K562 (cell line): ENCODE results near the gene PPT1. TPM values are rescaled to one million over a fixed set of nuclear protein-coding genes. Genes with fewer than 3 reads are reported as not detected.

Source experiments
- ATAC-seq: fragments of 200-7000 bp; cut with Tn5 transposase; 3 replicates; pipeline ENCODE4 v1.9.1; 2020; ENCODE audit warnings: moderate library complexity
- BruUV-seq: library from RNA; stranded (reverse); fragments of 400-500 nt; replicated peaks from 2 replicates; lab custom pipeline; 2021; lab: Mats Ljungman, UMichigan
- CTCF ChIA-PET: fragments of 300-600 bp; formaldehyde crosslinking; extraction: SDS; loops from one replicate; lab custom pipeline; 2021; ENCODE audit warnings: low intra/inter-chr PET ratio; lab: Yijun Ruan, JAX
- POLR2A ChIA-PET: fragments of 300-600, 350-650 bp; sonication (Branson Sonifier 250); formaldehyde crosslinking; extraction: SDS; loops from one replicate; lab custom pipeline; 2021; ENCODE audit warnings: antibody characterized with exemption, inconsistent platforms; lab: Yijun Ruan, JAX
- DNase-seq, 4 experiments: peaks; one replicate each; pipeline versions ENCODE4 v3.0.0 to v3.0.0-alpha.2; 2011 to 2018; ENCODE audit warnings: low spot score in 3 of 4, mixed read lengths in 3 of 4; ENCODE audit errors: extremely low read depth in 1 of 4
- FAIRE-seq: peaks from 2 replicates; lab custom pipeline; 2011; peaks lifted over from hg19 to GRCh38; lab: Jason Lieb, UNC
- H2AFZ ChIP-seq: 2 replicates; pipeline ENCODE4 v1.6.0; 2011; ENCODE audit warnings: low read depth, low read length, control low read depth, inconsistent platforms
- H3K27ac ChIP-seq: fragments of 200-600 bp; 3 replicates; pipeline ENCODE4 v1.8.0; 2011; ENCODE audit warnings: low read depth, mild to moderate bottlenecking, control low read depth, inconsistent platforms, low read length, moderate library complexity, mixed read lengths; ENCODE audit errors: extremely low read depth
- H3K27me3 ChIP-seq, 2 experiments: fragments of 300-600 bp in 1 of 2; 2 replicates in 1 of 2; 3 replicates in 1 of 2; pipeline versions ENCODE4 v1.6.0 to v1.8.0; 2011; ENCODE audit warnings: inconsistent platforms in 2 of 2, low read length in 2 of 2, mild to moderate bottlenecking in 1 of 2, mixed read lengths in 1 of 2, moderate library complexity in 1 of 2; ENCODE audit not compliant: control insufficient read depth in 2 of 2, insufficient read depth in 2 of 2
- H3K36me3 ChIP-seq: fragments of 300-600 bp; 3 replicates; pipeline ENCODE4 v1.8.0; 2011; ENCODE audit warnings: mild to moderate bottlenecking, low read length, inconsistent platforms; ENCODE audit not compliant: control insufficient read depth, insufficient read depth
- H3K4me1 ChIP-seq, 2 experiments: fragments of 200-600 bp in 1 of 2; replicated peaks in 1 of 2; 2 replicates in 1 of 2; 3 replicates in 1 of 2; pipeline versions ENCODE4 v1.5.1 to v1.8.0; 2011; ENCODE audit warnings: inconsistent platforms in 2 of 2, low read length in 2 of 2, mild to moderate bottlenecking in 1 of 2, mixed read lengths in 1 of 2, moderate library complexity in 1 of 2; ENCODE audit not compliant: control insufficient read depth in 2 of 2, insufficient read depth in 2 of 2
- H3K4me2 ChIP-seq: 2 replicates; pipeline ENCODE4 v1.6.1; 2011; ENCODE audit warnings: low read length, control low read depth, inconsistent platforms, mixed read lengths; ENCODE audit not compliant: insufficient read depth
- H3K4me3 ChIP-seq: fragments of 200-600 bp; sonication (generic), shearing (Covaris generic); 2 replicates; pipeline ENCODE4 v1.5.1; 2016; ENCODE audit warnings: control low read depth, inconsistent platforms
- H3K79me2 ChIP-seq: fragments of 200-600 bp; 3 replicates; pipeline ENCODE4 v1.8.0; 2011; ENCODE audit warnings: low read length, inconsistent platforms; ENCODE audit not compliant: control insufficient read depth, insufficient read depth
- H3K9ac ChIP-seq, 2 experiments: 2 replicates each; pipeline versions ENCODE4 v1.6.0 to v1.6.1; 2011; ENCODE audit warnings: low read depth in 2 of 2, low read length in 2 of 2, control low read depth in 1 of 2, inconsistent platforms in 1 of 2, mild to moderate bottlenecking in 1 of 2, mixed read lengths in 1 of 2; ENCODE audit not compliant: insufficient read depth in 1 of 2
- H3K9me1 ChIP-seq: one replicate; pipeline ENCODE4 v1.6.0; 2011; ENCODE audit warnings: inconsistent platforms, mild to moderate bottlenecking, low read length, moderate library complexity; ENCODE audit not compliant: control insufficient read depth, insufficient read depth
- H3K9me3 ChIP-seq: replicated peaks from 2 replicates; pipeline ENCODE4 v1.5.1; 2011; ENCODE audit warnings: low read depth, low read length, inconsistent platforms; ENCODE audit not compliant: control insufficient read depth, insufficient read depth
- H4K20me1 ChIP-seq: replicated peaks from 2 replicates; pipeline ENCODE4 v1.6.1; 2011; ENCODE audit warnings: low read length, inconsistent platforms, mixed read lengths; ENCODE audit not compliant: control insufficient read depth, insufficient read depth
- E2F6 ChIP-seq, 2 experiments: IDR thresholded peaks; 2 replicates each; pipeline ENCODE4 v1.6.1; 2011; ENCODE audit warnings: borderline replicate concordance in 1 of 2, control low read depth in 1 of 2, low read depth in 1 of 2, low read length in 1 of 2, mild to moderate bottlenecking in 1 of 2, mixed read lengths in 1 of 2, moderate library complexity in 1 of 2; ENCODE audit not compliant: insufficient read depth in 1 of 2, insufficient read length in 1 of 2, poor library complexity in 1 of 2, severe bottlenecking in 1 of 2; ENCODE audit errors: extremely low read depth in 1 of 2
- JUND ChIP-seq, 2 experiments: IDR thresholded peaks; 2 replicates in 1 of 2; 3 replicates in 1 of 2; pipeline ENCODE4 v1.6.1; 2011; ENCODE audit warnings: borderline replicate concordance in 2 of 2, low read depth in 2 of 2, low read length in 2 of 2, improper control_type of control experiment in 1 of 2, missing biosample characterization in 1 of 2, missing genetic modification characterization in 1 of 2, missing genetic modification reagents in 1 of 2
- LARP7 ChIP-seq: fragments of 450-650 bp; IDR thresholded peaks from 2 replicates; pipeline ENCODE4 v1.6.1; 2016
- MIER1 ChIP-seq: fragments of 450-650 bp; IDR thresholded peaks from 2 replicates; pipeline ENCODE4 v1.6.1; 2016; ENCODE audit warnings: antibody characterized with exemption, mild to moderate bottlenecking, low read depth
- ZBTB26 ChIP-seq: fragments of 450-650 bp; formaldehyde crosslinking; IDR thresholded peaks from 2 replicates; pipeline ENCODE4 v1.4.0; 2022; ENCODE audit warnings: missing genetic modification characterization
- ZFX ChIP-seq: sonication (generic); formaldehyde crosslinking; IDR thresholded peaks from 2 replicates; pipeline ENCODE4 v1.8.0; 2022; ENCODE audit warnings: mild to moderate bottlenecking, missing genetic modification reagents, moderate library complexity
- WGBS: fragments of 100-300 bp; shearing (Covaris generic); methylation state at CpG from one replicate; pipeline ENCODE4 v1.1.6; 2016; ENCODE audit warnings: low coverage, mixed read lengths; ENCODE audit not compliant: insufficient coverage; ENCODE audit errors: missing lambda C conversion rate; 5-methylcytosine and 5-hydroxymethylcytosine counted together
- in situ Hi-C: fragments of 300-500 bp; cut with MboI; formaldehyde crosslinking; loops from 4 replicates; pipeline ENCODE4 v1.15.0; 2018; ENCODE audit warnings: inconsistent platforms, mixed read lengths
- intact Hi-C: fragments of 100-400 bp; cut with micrococcal nuclease; formaldehyde crosslinking; loops from 2 replicates; pipeline ENCODE4 v1.14.2; 2022
- polyA plus RNA-seq, 8 experiments: library from polyadenylated mRNA; depleted of rRNA in 4 of 8; stranded (reverse) in 5 of 8; unstranded in 3 of 8; fragments of >200 nt; fragmentation: Nextera tagmentation in 2 of 8; fragmentation: Illumina TruSeq in 1 of 8; extraction: Ambion mirVana in 2 of 8; extraction: Trizol in 1 of 8; gene quantifications; 2 replicates each; pipeline versions ENCODE4 v1.2.1 to v1.2.3, GENCODE V29; 2011 to 2014; ENCODE audit warnings: inconsistent platforms in 1 of 8, missing spikeins in 1 of 8
- total RNA-seq, 7 experiments: library from RNA; depleted of rRNA in 6 of 7; stranded (reverse); fragments of >200 nt in 6 of 7; fragmentation: Illumina TruSeq in 2 of 7; extraction: Trizol in 2 of 7; gene quantifications; 2 replicates each; pipeline versions ENCODE4 v1.2.1 to v1.2.3, GENCODE V29; 2011 to 2021; ENCODE audit warnings: low replicate concordance in 1 of 7
- TF ChIP-seq, protein P1 (sequence below): fragments of 450-650 bp; IDR thresholded peaks from 2 replicates; pipeline ENCODE4 v1.6.1; 2016; ENCODE audit warnings: borderline replicate concordance

The PPT1 gene
- total and polyA plus RNA-seq, 9 of the 15 experiments (the other 6 are each of a cell fraction or from before 2014, with no cell fraction given) = 72.2 to 285 (median 143) TPM

GRCh38 chr1:40095806-40096205 lies 1.2 kb downstream of the PPT1 start:
- Histone ChIP-seq H3K27ac (no peak overlapping the region), H3K79me2 (peaks cover 44% of the 10 kb centered on the region), H3K4me1 (peaks cover 16 to 17% of the 10 kb centered on the region in 2 experiments; a peak in 4 of 5 replicates), H3K9me1 (peaks cover 2% of the 10 kb centered on the region), H3K9ac (no peak overlapping the region), H3K4me2 (peak overlapping the region; percentile 98; the same call in 1 of the 2 replicates), H3K27me3 (no peaks in the 10 kb centered on the region), H2AFZ (no peak overlapping the region), H3K36me3 (peaks cover 27% of the 10 kb centered on the region), H3K9me3 (no peaks in the 10 kb centered on the region), H4K20me1 (no peaks in the 10 kb centered on the region), H3K4me3 (no peak overlapping the region)
- POLR2A ChIA-PET = interaction anchor here (0.7 kb wide), 1 partner anchor 9 kb away, joined by 3 read pairs; no protein-coding TSS in a partner anchor
- ATAC-seq (no peak), DNase-seq (no peak), FAIRE-seq (peak; percentile 26)
- WGBS = 69% methylated on average over 3 of the region's 3 CpGs
- CTCF ChIA-PET = no interaction called here
- in situ Hi-C loops = no loop called here
- no TSS peak for BruUV-seq
- intact Hi-C loops = no loop called here
- TF ChIP-seq, protein P1, sequence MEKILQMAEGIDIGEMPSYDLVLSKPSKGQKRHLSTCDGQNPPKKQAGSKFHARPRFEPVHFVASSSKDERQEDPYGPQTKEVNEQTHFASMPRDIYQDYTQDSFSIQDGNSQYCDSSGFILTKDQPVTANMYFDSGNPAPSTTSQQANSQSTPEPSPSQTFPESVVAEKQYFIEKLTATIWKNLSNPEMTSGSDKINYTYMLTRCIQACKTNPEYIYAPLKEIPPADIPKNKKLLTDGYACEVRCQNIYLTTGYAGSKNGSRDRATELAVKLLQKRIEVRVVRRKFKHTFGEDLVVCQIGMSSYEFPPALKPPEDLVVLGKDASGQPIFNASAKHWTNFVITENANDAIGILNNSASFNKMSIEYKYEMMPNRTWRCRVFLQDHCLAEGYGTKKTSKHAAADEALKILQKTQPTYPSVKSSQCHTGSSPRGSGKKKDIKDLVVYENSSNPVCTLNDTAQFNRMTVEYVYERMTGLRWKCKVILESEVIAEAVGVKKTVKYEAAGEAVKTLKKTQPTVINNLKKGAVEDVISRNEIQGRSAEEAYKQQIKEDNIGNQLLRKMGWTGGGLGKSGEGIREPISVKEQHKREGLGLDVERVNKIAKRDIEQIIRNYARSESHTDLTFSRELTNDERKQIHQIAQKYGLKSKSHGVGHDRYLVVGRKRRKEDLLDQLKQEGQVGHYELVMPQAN = 0 out of 2 replicates have a peak, but pooled peaks have one; percentile 33
- TF ChIP-seq LARP7 (0 out of 2 replicates have a peak, but pooled peaks have one; percentile 20), MIER1 (0 out of 2 replicates have a peak, but pooled peaks have one; percentile 32), ZBTB26 (CRISPR knock-in tag) (peak; percentile 32; the same call in 1 of the 2 replicates), E2F6 (IDR thresholded peaks at IDR 0.05; ENCODE audit: borderline replicate concordance in 1 of 2, extremely low read depth in 1 of 2, insufficient read depth in 1 of 2, insufficient read length in 1 of 2, low read depth in 1 of 2, low read length in 1 of 2, poor library complexity in 1 of 2, severe bottlenecking in 1 of 2) (no peak), ZFX (CRISPR knock-in tag) (peak; percentile 14; the same call in 1 of the 2 replicates), JUND (IDR thresholded peaks at IDR 0.05; ENCODE audit: borderline replicate concordance, low read depth, low read length) (no peak), JUND (tag; IDR thresholded peaks at IDR 0.05; ENCODE audit: borderline replicate concordance, low read depth, low read length) (no peak)
- TF ChIP-seq, all 486 proteins: peak for 5
